HepG2 (cell line): ENCODE data around the gene C11orf16. TPM values are rescaled to one million over a fixed set of nuclear protein-coding genes. Genes with fewer than 3 reads are reported as not detected.

Experiments used
- CCDC6 ChIP-seq: sonication (generic); formaldehyde crosslinking; IDR thresholded peaks from 2 replicates; pipeline ENCODE4 v1.8.1; 2022; ENCODE audit warnings: mild to moderate bottlenecking, missing genetic modification reagents, moderate library complexity
- CENPT ChIP-seq: sonication (generic); formaldehyde crosslinking; IDR thresholded peaks from 2 replicates; pipeline ENCODE4 v1.8.0; 2022; ENCODE audit warnings: low read depth, mild to moderate bottlenecking, moderate library complexity, missing genetic modification reagents
- CHD2 ChIP-seq: IDR thresholded peaks from 2 replicates; pipeline ENCODE4 v1.6.1; 2011; ENCODE audit warnings: low read depth, low read length, improper control_type of control experiment
- FLYWCH1 ChIP-seq: sonication (generic); formaldehyde crosslinking; IDR thresholded peaks from 2 replicates; pipeline ENCODE4 v1.8.1; 2023; ENCODE audit warnings: mild to moderate bottlenecking, missing genetic modification reagents
- HCFC1 ChIP-seq: fragments of 150-350 bp; IDR thresholded peaks from 2 replicates; pipeline ENCODE4 v1.6.1; 2014; ENCODE audit warnings: low read depth, low read length
- IKZF4 ChIP-seq: sonication (generic); formaldehyde crosslinking; IDR thresholded peaks from 2 replicates; pipeline ENCODE4 v1.5.1; 2020; ENCODE audit warnings: borderline replicate concordance, mild to moderate bottlenecking, low read depth, missing genetic modification reagents; ENCODE audit errors: not compliant biosample characterization
- KLF13 ChIP-seq: sonication (generic); formaldehyde crosslinking; IDR thresholded peaks from 2 replicates; pipeline ENCODE4 v1.4.0; 2020; ENCODE audit warnings: mild to moderate bottlenecking, missing genetic modification reagents
- MAF1 ChIP-seq: sonication (generic); formaldehyde crosslinking; IDR thresholded peaks from 2 replicates; pipeline ENCODE4 v1.5.0; 2020; ENCODE audit warnings: missing genetic modification reagents, borderline replicate concordance
- MAZ ChIP-seq, 2 experiments: sonication (generic) in 1 of 2; formaldehyde crosslinking in 1 of 2; IDR thresholded peaks; 2 replicates each; pipeline versions ENCODE4 v1.5.0 to v1.6.1; 2012 to 2020; ENCODE audit warnings: low read depth in 2 of 2, mild to moderate bottlenecking in 2 of 2, borderline replicate concordance in 1 of 2, improper control_type of control experiment in 1 of 2, low read length in 1 of 2, missing genetic modification reagents in 1 of 2, moderate library complexity in 1 of 2
- NFIC ChIP-seq: IDR thresholded peaks from 2 replicates; pipeline ENCODE4 v1.6.1; 2012; ENCODE audit warnings: mild to moderate bottlenecking, low read length, inconsistent platforms
- NFKB2 ChIP-seq: sonication (generic); formaldehyde crosslinking; IDR thresholded peaks from 2 replicates; pipeline ENCODE4 v1.4.0; 2020; ENCODE audit warnings: missing genetic modification reagents, borderline replicate concordance
- POGZ ChIP-seq: sonication (generic); formaldehyde crosslinking; IDR thresholded peaks from 2 replicates; pipeline ENCODE4 v1.4.0; 2020; ENCODE audit warnings: mild to moderate bottlenecking, missing genetic modification reagents
- RBM22 ChIP-seq: fragments of 200-400 bp; formaldehyde crosslinking; optimal IDR thresholded peaks from 2 replicates; pipeline ENCODE3; 2017; ENCODE audit warnings: mild to moderate bottlenecking, low read length, moderate library complexity
- U2AF2 ChIP-seq: fragments of 200-400 bp; formaldehyde crosslinking; IDR thresholded peaks from 2 replicates; pipeline ENCODE4 v1.6.1; 2017; ENCODE audit warnings: low read depth, mild to moderate bottlenecking, low read length
- ZBTB14 ChIP-seq: sonication (generic); formaldehyde crosslinking; IDR thresholded peaks from 2 replicates; pipeline ENCODE4 v1.4.0; 2020; ENCODE audit warnings: missing genetic modification reagents
- ZFP91 ChIP-seq: sonication (generic); formaldehyde crosslinking; IDR thresholded peaks from 2 replicates; pipeline ENCODE4 v1.9.0; 2022; ENCODE audit warnings: missing genetic modification reagents, mild to moderate bottlenecking, borderline replicate concordance
- ZNF558 ChIP-seq: sonication (generic); formaldehyde crosslinking; IDR thresholded peaks from 2 replicates; pipeline ENCODE4 v1.9.0; 2022; ENCODE audit warnings: mild to moderate bottlenecking, missing genetic modification reagents, borderline replicate concordance
- ZNF709 ChIP-seq: sonication (generic); formaldehyde crosslinking; IDR thresholded peaks from 2 replicates; pipeline ENCODE4 v1.5.0; 2020; ENCODE audit warnings: mild to moderate bottlenecking, missing genetic modification reagents
- ZNF737 ChIP-seq: sonication (generic); formaldehyde crosslinking; IDR thresholded peaks from 2 replicates; pipeline ENCODE4 v1.5.0; 2020; ENCODE audit warnings: missing genetic modification reagents, mild to moderate bottlenecking, borderline replicate concordance
- ZXDC ChIP-seq: sonication (generic); formaldehyde crosslinking; IDR thresholded peaks from 2 replicates; pipeline ENCODE4 v1.5.0; 2020; ENCODE audit warnings: mild to moderate bottlenecking, missing genetic modification reagents
- polyA plus RNA-seq, 8 experiments: library from polyadenylated mRNA; depleted of rRNA in 3 of 8; stranded (reverse) in 7 of 8; unstranded in 1 of 8; fragments of >200 nt; fragmentation: Illumina TruSeq in 4 of 8; extraction: Trizol in 4 of 8; gene quantifications; 2 replicates each; pipeline versions ENCODE4 v1.2.1 to v1.2.3, GENCODE V29; 2011 to 2016; ENCODE audit warnings: low read depth in 4 of 8, missing spikeins in 1 of 8, mixed read lengths in 1 of 8; ENCODE audit not compliant: insufficient read depth in 1 of 8
- total RNA-seq, 5 experiments: library from RNA; depleted of rRNA; stranded (reverse); fragments of >200 nt; fragmentation: Illumina TruSeq; extraction: Trizol; gene quantifications; 2 replicates each; pipeline ENCODE4 v1.2.3, GENCODE V29; 2016; ENCODE audit warnings: low read depth in 1 of 5

The C11orf16 gene
- total and polyA plus RNA-seq, 2 of the 13 experiments (the other 11 are each of a cell fraction or from before 2014, with no cell fraction given): not detected

GRCh38 chr11:8964324-8965320 is 31.9 kb upstream of the C11orf16 start, which contains the start of gene TMEM9B (continued):
- TF ChIP-seq ZXDC (CRISPR knock-in tag) (peak; percentile 84), ZNF737 (CRISPR knock-in tag) (no peak), MAF1 (CRISPR knock-in tag) (peak; percentile 57; the same call in 1 of the 2 replicates), ZNF709 (peak; percentile 64; the same call in 1 of the 2 replicates), CCDC6 (peak; percentile 26; the same call in 1 of the 2 replicates), POGZ (CRISPR knock-in tag) (peak; percentile 80), KLF13 (CRISPR knock-in tag) (peak; percentile 15; the same call in 1 of the 2 replicates), ZFP91 (CRISPR knock-in tag) (peak; percentile 91; the same call in 1 of the 2 replicates), RBM22 (no peak), ZBTB14 (CRISPR knock-in tag) (0 out of 2 replicates have a peak, but pooled peaks have one; percentile 23), NFKB2 (peak; percentile 51; the same call in 1 of the 2 replicates), HCFC1 (peak; percentile 56), CHD2 (peak; percentile 57; the same call in 1 of the 2 replicates), CENPT (CRISPR knock-in tag) (no peak), U2AF2 (no peak), IKZF4 (CRISPR knock-in tag) (peak; percentile 85), ZNF558 (peak; percentile 77; the same call in 1 of the 2 replicates), NFIC (no peak), MAZ (IDR thresholded peaks at IDR 0.05; ENCODE audit: borderline replicate concordance, low read depth, low read length) (peak; percentile 32), MAZ (CRISPR knock-in tag; IDR thresholded peaks at IDR 0.05; ENCODE audit: low read depth) (peak; percentile 38), FLYWCH1 (no peak)
